ENCODE results near the gene CCL24.
"Not testable (repeated sequence)": the region's sequence is repeated elsewhere in the genome, so short reads cannot be mapped to it uniquely, and the experiment has no call there.

CCL24 gene

DNA sequence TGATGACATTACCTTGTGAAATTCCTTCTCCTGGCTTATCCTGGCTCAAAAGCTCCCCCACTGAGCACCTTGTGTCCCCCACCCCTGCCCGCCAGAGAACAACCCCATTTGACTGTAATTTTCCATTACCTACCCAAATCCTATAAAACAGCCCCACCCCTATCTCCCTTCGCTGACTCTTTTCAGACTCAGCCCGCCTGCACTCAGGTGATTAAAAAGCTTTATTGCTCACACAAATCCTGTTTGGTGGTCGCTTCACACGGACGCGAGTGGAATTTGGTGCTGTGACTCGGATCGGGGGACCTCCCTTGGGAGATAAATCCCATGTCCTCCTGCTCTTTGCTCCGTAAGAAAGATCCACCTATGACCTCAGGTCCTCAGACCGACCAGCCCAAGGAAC lies 34.6 kb downstream of the CCL24 start:
- not testable (repeated sequence) for DNase-seq

- peak; percentile 36 for DNase-seq
These were observed 37.2 kb downstream of the CCL24 start for GRCh38 chr7:75776295-75776971.

- not testable (repeated sequence) for DNase-seq
These were observed 39.6 kb downstream of the CCL24 start for GRCh38 chr7:75773958-75774357.

DNA sequence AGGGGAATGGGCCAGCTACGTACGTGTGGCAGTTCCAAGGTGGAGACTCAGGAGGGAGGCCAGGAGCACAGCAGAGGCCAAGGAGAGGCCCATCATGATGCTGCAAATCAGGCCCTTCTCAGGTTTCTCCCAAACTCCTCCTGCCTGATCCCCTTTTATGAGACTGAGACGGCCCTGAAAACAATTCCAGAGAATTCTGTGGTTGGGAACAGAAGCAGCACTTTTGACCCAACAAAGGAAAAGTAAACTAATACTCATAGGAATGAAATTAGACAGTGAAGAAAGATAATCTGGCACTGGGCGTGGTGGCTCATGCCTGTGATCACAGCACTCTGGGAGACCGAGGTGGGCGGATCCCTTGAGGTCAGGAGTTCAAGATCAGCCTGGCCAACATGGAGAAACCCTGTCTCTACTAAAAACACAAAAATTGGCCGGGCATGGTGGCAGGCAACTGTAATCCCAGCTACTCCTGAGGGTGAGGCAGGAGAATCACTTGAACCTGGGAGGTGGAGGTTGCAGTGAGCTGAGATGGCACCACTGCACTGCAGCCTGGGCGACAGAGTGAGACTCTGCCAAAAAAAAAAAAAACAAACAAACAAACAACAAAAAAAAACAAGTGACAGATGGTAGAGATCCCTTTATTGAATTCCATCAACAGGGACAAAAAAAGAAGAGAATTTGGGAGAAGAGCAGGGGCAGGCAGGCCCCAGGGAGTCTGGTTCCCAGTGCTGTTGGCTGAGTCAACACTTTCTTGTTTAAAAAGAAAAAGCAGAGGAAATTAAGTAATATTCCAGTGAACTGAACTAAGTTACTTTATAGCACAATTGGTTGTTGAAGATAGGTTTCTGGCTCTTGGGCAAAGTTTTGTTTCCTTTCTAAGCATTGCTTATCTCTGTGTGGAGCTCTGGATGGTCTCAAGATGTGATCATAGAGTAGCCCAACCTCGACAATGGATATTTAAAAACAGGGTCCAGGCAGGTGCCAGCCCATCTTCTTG lies 41.2 kb downstream of the CCL24 start, which contains the start of gene CCL26:
TSS of gene CCL26 (minus strand) at position 131 of the 997 bp plus-strand sequence. CDS start at position 96, 35 bp downstream.
- no peak for DNase-seq

GRCh38 chr7:75771224-75771623 lies 42.4 kb downstream of the CCL24 start:
- DNase-seq = no peak

DNA sequence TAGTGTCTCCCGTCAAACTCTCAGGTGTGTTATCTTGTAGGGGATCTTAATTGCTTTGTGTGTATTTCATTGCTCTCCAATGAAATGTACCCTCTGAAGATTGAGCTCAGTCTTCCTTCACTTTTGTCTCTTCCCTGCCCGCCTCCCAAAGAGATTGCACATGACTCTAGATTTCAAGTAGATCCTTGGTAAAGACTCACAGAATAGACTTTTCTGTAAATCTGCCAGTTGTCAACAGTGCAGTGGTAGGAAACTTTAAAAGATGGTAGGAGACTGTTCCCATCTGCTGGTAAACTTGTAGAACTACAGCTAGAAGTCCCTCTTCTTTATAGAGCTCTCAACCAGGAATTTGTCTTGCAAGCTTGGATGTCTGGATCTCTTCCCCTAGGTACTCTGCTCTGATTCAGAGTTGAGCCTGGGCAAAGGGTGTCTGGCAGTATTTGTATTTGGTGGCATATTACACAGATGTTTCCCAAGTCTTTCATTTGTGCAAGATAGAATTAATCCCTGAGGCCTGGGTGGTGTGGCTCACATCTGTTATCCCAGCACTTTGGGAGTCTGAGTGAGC lies 51.2 kb downstream of the CCL24 start:
- DNase-seq = no peak

DNA sequence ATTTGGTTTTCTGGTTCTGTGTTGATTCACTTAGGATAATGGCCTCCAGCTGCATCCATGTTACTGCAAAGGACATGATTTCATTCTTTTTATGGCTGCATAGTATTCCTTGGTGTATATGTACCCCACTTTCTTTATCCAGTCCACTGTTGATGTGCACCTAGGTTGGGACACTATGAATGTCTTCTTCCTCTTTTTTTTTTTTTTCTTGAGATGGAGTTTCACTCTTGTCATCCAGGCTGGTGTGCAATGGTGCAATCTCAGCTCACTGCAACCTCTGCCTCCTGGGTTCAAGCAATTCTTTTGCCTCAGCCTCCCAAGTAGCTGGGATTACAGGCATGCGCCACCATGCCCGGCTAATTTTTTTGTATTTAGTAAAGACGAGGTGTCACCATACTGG lies 51.8 kb downstream of the CCL24 start:
- not testable (repeated sequence) for DNase-seq
